K562 (cell line): ENCODE data around the gene FMN1. TPM values are rescaled to one million over a fixed set of nuclear protein-coding genes. Genes with fewer than 3 reads are reported as not detected.

Source experiments
- ATAC-seq: fragments of 200-7000 bp; cut with Tn5 transposase; 3 replicates; pipeline ENCODE4 v1.9.1; 2020; ENCODE audit warnings: moderate library complexity
- BruUV-seq: library from RNA; stranded (reverse); fragments of 400-500 nt; replicated peaks from 2 replicates; lab custom pipeline; 2021; lab: Mats Ljungman, UMichigan
- CTCF ChIA-PET: fragments of 300-600 bp; formaldehyde crosslinking; extraction: SDS; loops from one replicate; lab custom pipeline; 2021; ENCODE audit warnings: low intra/inter-chr PET ratio; lab: Yijun Ruan, JAX
- POLR2A ChIA-PET: fragments of 300-600, 350-650 bp; sonication (Branson Sonifier 250); formaldehyde crosslinking; extraction: SDS; loops from one replicate; lab custom pipeline; 2021; ENCODE audit warnings: antibody characterized with exemption, inconsistent platforms; lab: Yijun Ruan, JAX
- DNase-seq, 4 experiments: peaks; one replicate each; pipeline versions ENCODE4 v3.0.0 to v3.0.0-alpha.2; 2011 to 2018; ENCODE audit warnings: low spot score in 3 of 4, mixed read lengths in 3 of 4; ENCODE audit errors: extremely low read depth in 1 of 4
- FAIRE-seq: peaks from 2 replicates; lab custom pipeline; 2011; peaks lifted over from hg19 to GRCh38; lab: Jason Lieb, UNC
- H2AFZ ChIP-seq: 2 replicates; pipeline ENCODE4 v1.6.0; 2011; ENCODE audit warnings: low read depth, low read length, control low read depth, inconsistent platforms
- H3K27ac ChIP-seq: fragments of 200-600 bp; 3 replicates; pipeline ENCODE4 v1.8.0; 2011; ENCODE audit warnings: low read depth, mild to moderate bottlenecking, control low read depth, inconsistent platforms, low read length, moderate library complexity, mixed read lengths; ENCODE audit errors: extremely low read depth
- H3K27me3 ChIP-seq, 2 experiments: fragments of 300-600 bp in 1 of 2; 2 replicates in 1 of 2; 3 replicates in 1 of 2; pipeline versions ENCODE4 v1.6.0 to v1.8.0; 2011; ENCODE audit warnings: inconsistent platforms in 2 of 2, low read length in 2 of 2, mild to moderate bottlenecking in 1 of 2, mixed read lengths in 1 of 2, moderate library complexity in 1 of 2; ENCODE audit not compliant: control insufficient read depth in 2 of 2, insufficient read depth in 2 of 2
- H3K36me3 ChIP-seq: fragments of 300-600 bp; 3 replicates; pipeline ENCODE4 v1.8.0; 2011; ENCODE audit warnings: mild to moderate bottlenecking, low read length, inconsistent platforms; ENCODE audit not compliant: control insufficient read depth, insufficient read depth
- H3K4me1 ChIP-seq, 2 experiments: fragments of 200-600 bp in 1 of 2; replicated peaks in 1 of 2; 2 replicates in 1 of 2; 3 replicates in 1 of 2; pipeline versions ENCODE4 v1.5.1 to v1.8.0; 2011; ENCODE audit warnings: inconsistent platforms in 2 of 2, low read length in 2 of 2, mild to moderate bottlenecking in 1 of 2, mixed read lengths in 1 of 2, moderate library complexity in 1 of 2; ENCODE audit not compliant: control insufficient read depth in 2 of 2, insufficient read depth in 2 of 2
- H3K4me2 ChIP-seq: 2 replicates; pipeline ENCODE4 v1.6.1; 2011; ENCODE audit warnings: low read length, control low read depth, inconsistent platforms, mixed read lengths; ENCODE audit not compliant: insufficient read depth
- H3K4me3 ChIP-seq: fragments of 200-600 bp; sonication (generic), shearing (Covaris generic); 2 replicates; pipeline ENCODE4 v1.5.1; 2016; ENCODE audit warnings: control low read depth, inconsistent platforms
- H3K79me2 ChIP-seq: fragments of 200-600 bp; 3 replicates; pipeline ENCODE4 v1.8.0; 2011; ENCODE audit warnings: low read length, inconsistent platforms; ENCODE audit not compliant: control insufficient read depth, insufficient read depth
- H3K9ac ChIP-seq, 2 experiments: 2 replicates each; pipeline versions ENCODE4 v1.6.0 to v1.6.1; 2011; ENCODE audit warnings: low read depth in 2 of 2, low read length in 2 of 2, control low read depth in 1 of 2, inconsistent platforms in 1 of 2, mild to moderate bottlenecking in 1 of 2, mixed read lengths in 1 of 2; ENCODE audit not compliant: insufficient read depth in 1 of 2
- H3K9me1 ChIP-seq: one replicate; pipeline ENCODE4 v1.6.0; 2011; ENCODE audit warnings: inconsistent platforms, mild to moderate bottlenecking, low read length, moderate library complexity; ENCODE audit not compliant: control insufficient read depth, insufficient read depth
- H3K9me3 ChIP-seq: replicated peaks from 2 replicates; pipeline ENCODE4 v1.5.1; 2011; ENCODE audit warnings: low read depth, low read length, inconsistent platforms; ENCODE audit not compliant: control insufficient read depth, insufficient read depth
- H4K20me1 ChIP-seq: replicated peaks from 2 replicates; pipeline ENCODE4 v1.6.1; 2011; ENCODE audit warnings: low read length, inconsistent platforms, mixed read lengths; ENCODE audit not compliant: control insufficient read depth, insufficient read depth
- ELF1 ChIP-seq: fragments of 200-800 bp; sonication (Bioruptor generic); IDR thresholded peaks from 2 replicates; pipeline ENCODE4 v1.6.1; 2016; ENCODE audit warnings: missing genetic modification characterization, missing compliant biosample characterization
- KLF1 ChIP-seq: fragments of 450-650 bp; IDR thresholded peaks from 2 replicates; pipeline ENCODE4 v1.6.1; 2016; ENCODE audit warnings: missing genetic modification characterization, missing compliant biosample characterization
- LARP7 ChIP-seq: fragments of 450-650 bp; IDR thresholded peaks from 2 replicates; pipeline ENCODE4 v1.6.1; 2016
- LCOR ChIP-seq: sonication (generic); formaldehyde crosslinking; IDR thresholded peaks from 2 replicates; pipeline ENCODE4 v1.8.0; 2022; ENCODE audit warnings: mild to moderate bottlenecking, missing genetic modification reagents
- SPI1 ChIP-seq: IDR thresholded peaks from 2 replicates; pipeline ENCODE4 v1.6.1; 2011; ENCODE audit warnings: low read depth, low read length, control low read depth, borderline replicate concordance
- ZNF184 ChIP-seq: sonication (generic); formaldehyde crosslinking; IDR thresholded peaks from 2 replicates; pipeline ENCODE4 v1.5.0; 2020; ENCODE audit warnings: missing genetic modification reagents
- ZNF316 ChIP-seq: fragments of 450-650 bp; IDR thresholded peaks from 2 replicates; pipeline ENCODE4 v1.6.1; 2016
- ZNF764 ChIP-seq: fragments of 250-450 bp; sonication (Bioruptor Pico); IDR thresholded peaks from 2 replicates; pipeline ENCODE4 v1.4.0; 2020; ENCODE audit warnings: low read depth, mild to moderate bottlenecking, moderate library complexity
- WGBS: fragments of 100-300 bp; shearing (Covaris generic); methylation state at CpG from one replicate; pipeline ENCODE4 v1.1.6; 2016; ENCODE audit warnings: low coverage, mixed read lengths; ENCODE audit not compliant: insufficient coverage; ENCODE audit errors: missing lambda C conversion rate; 5-methylcytosine and 5-hydroxymethylcytosine counted together
- in situ Hi-C: fragments of 300-500 bp; cut with MboI; formaldehyde crosslinking; loops from 4 replicates; pipeline ENCODE4 v1.15.0; 2018; ENCODE audit warnings: inconsistent platforms, mixed read lengths
- intact Hi-C: fragments of 100-400 bp; cut with micrococcal nuclease; formaldehyde crosslinking; loops from 2 replicates; pipeline ENCODE4 v1.14.2; 2022
- polyA plus RNA-seq, 8 experiments: library from polyadenylated mRNA; depleted of rRNA in 4 of 8; stranded (reverse) in 5 of 8; unstranded in 3 of 8; fragments of >200 nt; fragmentation: Nextera tagmentation in 2 of 8; fragmentation: Illumina TruSeq in 1 of 8; extraction: Ambion mirVana in 2 of 8; extraction: Trizol in 1 of 8; gene quantifications; 2 replicates each; pipeline versions ENCODE4 v1.2.1 to v1.2.3, GENCODE V29; 2011 to 2014; ENCODE audit warnings: inconsistent platforms in 1 of 8, missing spikeins in 1 of 8
- total RNA-seq, 7 experiments: library from RNA; depleted of rRNA in 6 of 7; stranded (reverse); fragments of >200 nt in 6 of 7; fragmentation: Illumina TruSeq in 2 of 7; extraction: Trizol in 2 of 7; gene quantifications; 2 replicates each; pipeline versions ENCODE4 v1.2.1 to v1.2.3, GENCODE V29; 2011 to 2021; ENCODE audit warnings: low replicate concordance in 1 of 7

The FMN1 gene
- total and polyA plus RNA-seq, 9 of the 15 experiments (the other 6 are each of a cell fraction or from before 2014, with no cell fraction given) = 0.03 to 0.07 (median 0.04) TPM; not detected in 6

DNA sequence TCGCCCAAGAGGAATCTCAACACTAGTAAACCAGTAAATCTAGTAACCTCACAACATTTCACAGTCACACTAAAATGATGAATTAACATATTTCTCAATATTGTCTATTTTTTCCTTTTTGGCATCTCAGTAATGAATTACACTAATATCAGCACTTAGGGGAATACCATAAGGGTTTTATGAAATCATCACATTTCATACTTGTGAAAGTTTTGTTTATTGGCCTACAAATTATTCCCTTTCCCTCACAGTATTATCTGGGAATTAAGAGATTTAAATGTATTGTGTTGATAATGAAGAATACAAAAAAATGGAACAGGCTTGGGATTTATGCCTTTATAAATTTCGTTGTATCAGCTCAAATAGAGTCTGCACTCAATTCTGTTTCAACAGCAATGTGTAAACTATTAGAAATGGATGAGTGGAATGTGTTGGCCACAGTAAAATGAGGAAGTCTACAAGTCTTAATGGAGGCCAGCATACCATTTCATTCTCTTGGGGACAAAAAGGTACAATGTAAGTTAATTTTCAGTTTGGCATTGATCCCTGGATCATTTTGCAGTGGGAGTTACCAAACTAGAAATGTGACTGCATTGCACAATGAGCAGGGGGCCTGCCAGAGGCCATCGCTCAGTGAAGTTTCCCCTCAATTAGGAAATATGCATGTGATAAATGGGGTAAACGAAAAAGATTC lies 195.4 kb downstream of the FMN1 start:
- no peaks in the 10 kb centered on the region; a peak in 2 of 5 replicates for H3K27me3 ChIP-seq
- POLR2A ChIA-PET = no interaction called here
- CTCF ChIA-PET = no interaction called here
- FAIRE-seq (no peak), ATAC-seq (no peak), DNase-seq (no peak)
- intact Hi-C loops (loop anchor here (10.0 kb wide), 1 partner anchor 154 kb away; no protein-coding TSS in a partner anchor), in situ Hi-C loops (no loop called here)
- H3K27ac ChIP-seq = no peak overlapping the region
- H3K4me3 ChIP-seq = no peak overlapping the region
- H3K4me2 ChIP-seq = no peak overlapping the region
- H3K9ac ChIP-seq = no peak overlapping the region
- H3K4me1 ChIP-seq = no peaks in the 10 kb centered on the region
- H4K20me1 ChIP-seq = no peaks in the 10 kb centered on the region
- no TSS peak for BruUV-seq
- no peak for TF ChIP-seq LARP7
- no peak for TF ChIP-seq ZNF184 (CRISPR knock-in tag)
- no peak for TF ChIP-seq ELF1
- TF ChIP-seq SPI1 = peak; percentile 56
- no peak for TF ChIP-seq ZNF764
- TF ChIP-seq LCOR = no peak
- no peak for TF ChIP-seq KLF1 (tag)
- TF ChIP-seq ZNF316 = 0 out of 2 replicates have a peak, but pooled peaks have one; percentile 14
- H3K9me3 ChIP-seq = no peaks in the 10 kb centered on the region
- no peaks in the 10 kb centered on the region for H3K9me1 ChIP-seq
- H2AFZ ChIP-seq = no peak overlapping the region
- 2% methylated on average over 4 of the region's 4 CpGs for WGBS
- no peaks in the 10 kb centered on the region for H3K79me2 ChIP-seq
- no peaks in the 10 kb centered on the region for H3K36me3 ChIP-seq
